Neural progenitor cell (in vitro differentiated cells): Measurements from ENCODE around the gene LRBA. TPM values are rescaled to one million over a fixed set of nuclear protein-coding genes. Genes with fewer than 3 reads are reported as not detected.

Source experiments
- DNase-seq: peaks from one replicate; pipeline ENCODE4 v3.0.0-alpha.2; 2016; ENCODE audit warnings: low spot score
- H2AFZ ChIP-seq: fragments of 200-600 bp; sonication (generic); replicated peaks from 2 replicates; pipeline ENCODE4 v1.6.1; 2016; ENCODE audit warnings: antibody characterized with exemption
- H3F3A ChIP-seq: fragments of 200-600 bp; sonication (generic); 2 replicates; pipeline ENCODE4 v1.6.1; 2016; ENCODE audit warnings: antibody characterized with exemption, low read depth
- H3K27ac ChIP-seq: fragments of 200-600 bp; sonication (generic); 2 replicates; pipeline ENCODE4 v1.5.1; 2016; ENCODE audit warnings: mild to moderate bottlenecking
- H3K27me3 ChIP-seq: fragments of 200-600 bp; sonication (generic); 2 replicates; pipeline ENCODE4 v1.6.1; 2016; ENCODE audit warnings: mild to moderate bottlenecking, moderate library complexity
- H3K36me3 ChIP-seq: fragments of 200-600 bp; sonication (generic); 2 replicates; pipeline ENCODE4 v1.5.1; 2016
- H3K4me1 ChIP-seq: fragments of 200-600 bp; sonication (generic); 2 replicates; pipeline ENCODE4 v1.6.1; 2016; ENCODE audit warnings: mixed run types
- H3K4me2 ChIP-seq: fragments of 200-600 bp; sonication (generic); 2 replicates; pipeline ENCODE4 v1.6.1; 2016
- H3K4me3 ChIP-seq: fragments of 200-600 bp; sonication (generic); 2 replicates; pipeline ENCODE4 v1.5.1; 2016
- H3K79me2 ChIP-seq: fragments of 200-600 bp; sonication (generic); 2 replicates; pipeline ENCODE4 v1.6.1; 2016; ENCODE audit warnings: low read depth
- H3K9ac ChIP-seq: fragments of 200-600 bp; sonication (generic); 2 replicates; pipeline ENCODE4 v1.6.1; 2016
- H3K9me3 ChIP-seq: fragments of 200-600 bp; sonication (generic); 2 replicates; pipeline ENCODE4 v1.5.1; 2016; ENCODE audit warnings: low read depth
- H4K20me1 ChIP-seq: fragments of 200-600 bp; sonication (generic); 2 replicates; pipeline ENCODE4 v1.6.1; 2016; ENCODE audit warnings: low read depth
- H3K27ac Mint-ChIP-seq: 3 replicates; pipeline ENCODE4 v1.8.0; 2021; ENCODE audit warnings: mixed read lengths
- H3K27me3 Mint-ChIP-seq: 2 replicates; pipeline ENCODE4 v1.8.0; 2022; ENCODE audit warnings: low read depth, mild to moderate bottlenecking, inconsistent platforms, moderate library complexity, mixed read lengths; ENCODE audit not compliant: insufficient read depth
- H3K36me3 Mint-ChIP-seq: 3 replicates; pipeline ENCODE4 v1.8.0; 2021; ENCODE audit warnings: mixed read lengths
- H3K4me1 Mint-ChIP-seq: 3 replicates; pipeline ENCODE4 v1.8.0; 2021; ENCODE audit warnings: mixed read lengths
- H3K4me3 Mint-ChIP-seq: 3 replicates; pipeline ENCODE4 v1.8.0; 2021; ENCODE audit warnings: mild to moderate bottlenecking, moderate library complexity, mixed read lengths
- H3K9me3 Mint-ChIP-seq: 3 replicates; pipeline ENCODE4 v1.8.0; 2020; ENCODE audit warnings: mixed read lengths
- CTCF ChIP-seq: fragments of 200-600 bp; sonication (generic); IDR thresholded peaks from 2 replicates; pipeline ENCODE4 v1.5.1; 2017; ENCODE audit warnings: antibody characterized with exemption, mild to moderate bottlenecking
- EZH2 ChIP-seq: fragments of 200-600 bp; sonication (generic); IDR thresholded peaks from 2 replicates; pipeline ENCODE4 v1.6.1; 2017; ENCODE audit warnings: antibody characterized with exemption, mild to moderate bottlenecking, moderate library complexity
- EZH2phosphoT487 ChIP-seq: fragments of 200-600 bp; sonication (generic); IDR thresholded peaks from 2 replicates; pipeline ENCODE4 v1.6.1; 2017; ENCODE audit warnings: antibody characterized with exemption
- total RNA-seq: library from RNA; depleted of rRNA; stranded (reverse); fragments of >200 nt; gene quantifications from 2 replicates; pipeline ENCODE4 v1.2.3, GENCODE V29; 2015; ENCODE audit warnings: low replicate concordance

Gene LRBA
- total RNA-seq, 1 donor from 2014 or later: 111 TPM

- H3K4me2 ChIP-seq: no peak overlapping the region
- Mint-ChIP-seq H3K27me3 (no peaks in the 10 kb centered on the region), H3K36me3 (peaks cover 8% of the 10 kb centered on the region), H3K9me3 (no peaks in the 10 kb centered on the region), H3K4me3 (no peak overlapping the region), H3K4me1 (no peaks in the 10 kb centered on the region), H3K27ac (no peak overlapping the region)
- no peaks in the 10 kb centered on the region for H3K27me3 ChIP-seq
- no peak overlapping the region for H2AFZ ChIP-seq
- H3F3A ChIP-seq: peaks cover under 1% of the 10 kb centered on the region
- no peaks in the 10 kb centered on the region for H4K20me1 ChIP-seq
- no peaks in the 10 kb centered on the region for H3K36me3 ChIP-seq
- TF ChIP-seq CTCF: no peak
- no peak for TF ChIP-seq EZH2
- no peak for TF ChIP-seq EZH2phosphoT487
- peaks cover under 1% of the 10 kb centered on the region for H3K4me1 ChIP-seq
- no peaks in the 10 kb centered on the region for H3K79me2 ChIP-seq
- H3K27ac ChIP-seq: no peak overlapping the region
- no peaks in the 10 kb centered on the region for H3K9me3 ChIP-seq
- DNase-seq: no peak
- no peak overlapping the region for H3K4me3 ChIP-seq
- H3K9ac ChIP-seq: no peak overlapping the region
Observed at GRCh38 chr4:150436598-150437370, 578.3 kb downstream of the LRBA start.

- peaks cover 3% of the 10 kb centered on the region for H3F3A ChIP-seq
- no peak for DNase-seq
- no peaks in the 10 kb centered on the region for H3K27me3 Mint-ChIP-seq
- H4K20me1 ChIP-seq: no peaks in the 10 kb centered on the region
- TF ChIP-seq EZH2 (no peak), EZH2phosphoT487 (no peak), CTCF (no peak)
- H3K9me3 Mint-ChIP-seq: no peaks in the 10 kb centered on the region
- H3K4me1 ChIP-seq: no peaks in the 10 kb centered on the region
- no peaks in the 10 kb centered on the region for H3K79me2 ChIP-seq
- peaks cover 8% of the 10 kb centered on the region for H3K36me3 Mint-ChIP-seq
- H3K4me1 Mint-ChIP-seq: no peaks in the 10 kb centered on the region
- no peak overlapping the region for H2AFZ ChIP-seq
- H3K4me3 Mint-ChIP-seq: no peak overlapping the region
- no peak overlapping the region for H3K27ac ChIP-seq
- H3K27me3 ChIP-seq: no peaks in the 10 kb centered on the region
- H3K9ac ChIP-seq: no peak overlapping the region
- H3K4me3 ChIP-seq: no peak overlapping the region
- H3K4me2 ChIP-seq: no peak overlapping the region
- no peak overlapping the region for H3K27ac Mint-ChIP-seq
- no peaks in the 10 kb centered on the region for H3K36me3 ChIP-seq
- no peaks in the 10 kb centered on the region for H3K9me3 ChIP-seq
Observed at GRCh38 chr4:150431221-150431620, 583.9 kb downstream of the LRBA start.

- Histone ChIP-seq H3K9me3 (no peaks in the 10 kb centered on the region), H3K79me2 (no peaks in the 10 kb centered on the region), H3K27me3 (no peaks in the 10 kb centered on the region), H2AFZ (no peak overlapping the region), H3K27ac (no peak overlapping the region), H4K20me1 (no peaks in the 10 kb centered on the region), H3K9ac (no peak overlapping the region), H3K4me2 (no peak overlapping the region), H3F3A (peaks cover 14% of the 10 kb centered on the region), H3K4me1 (no peaks in the 10 kb centered on the region), H3K4me3 (no peak overlapping the region), H3K36me3 (no peaks in the 10 kb centered on the region)
- Mint-ChIP-seq H3K36me3 (peaks cover 7% of the 10 kb centered on the region), H3K27ac (no peak overlapping the region), H3K4me3 (no peak overlapping the region), H3K4me1 (no peaks in the 10 kb centered on the region), H3K9me3 (no peaks in the 10 kb centered on the region), H3K27me3 (peaks cover 3% of the 10 kb centered on the region)
- DNase-seq: no peak
- TF ChIP-seq EZH2 (no peak), CTCF (no peak), EZH2phosphoT487 (no peak)
Observed at GRCh38 chr4:150425161-150425560, 589.9 kb downstream of the LRBA start.
